Esophagus muscularis mucosa (tissue), 4 donors: ENCODE results near the gene PDE6H. TPM values are rescaled to one million over a fixed set of nuclear protein-coding genes. Genes with fewer than 3 reads are reported as not detected.

ENCODE experiments used
- DNase-seq: peaks from one replicate; pipeline ENCODE4 v3.0.0-alpha.2; 2017; ENCODE audit errors: extremely low spot score
- H3K27ac ChIP-seq, 4 donors: fragments of 200-600 bp; sonication (generic); replicated peaks in 1 of 4; 1 replicate in 3 of 4; 2 replicates in 1 of 4; pipeline ENCODE4 v1.5.1; 2016 to 2019; ENCODE audit warnings: mild to moderate bottlenecking in 1 of 4
- H3K27me3 ChIP-seq, 4 donors: fragments of 200-600 bp; sonication (generic); one replicate each; pipeline versions ENCODE4 v1.5.1 to v1.6.0; 2016 to 2019
- H3K36me3 ChIP-seq, 4 donors: fragments of 200-600 bp; sonication (generic); one replicate each; pipeline ENCODE4 v1.5.1; 2016 to 2019
- H3K4me1 ChIP-seq, 4 donors: fragments of 200-600 bp; sonication (generic); one replicate each; pipeline ENCODE4 v1.5.1; 2016 to 2019
- H3K4me3 ChIP-seq, 4 donors: fragments of 200-600 bp; sonication (generic); 1 replicate in 2 of 4; 2 replicates in 2 of 4; pipeline ENCODE4 v1.5.1; 2016 to 2019; ENCODE audit warnings: mild to moderate bottlenecking in 4 of 4, moderate library complexity in 1 of 4
- H3K9me3 ChIP-seq, 4 donors: fragments of 200-600 bp; sonication (generic); 1 replicate in 3 of 4; 2 replicates in 1 of 4; pipeline ENCODE4 v1.5.1; 2016 to 2019
- EP300 ChIP-seq: sonication (generic); formaldehyde crosslinking; IDR thresholded peaks from one replicate; pipeline ENCODE4 v1.6.1; 2017; ENCODE audit warnings: antibody characterized with exemption
- POLR2A ChIP-seq: fragments of 450-650 bp; IDR thresholded peaks from one replicate; pipeline ENCODE4 v1.6.1; 2017; ENCODE audit warnings: antibody characterized with exemption, moderate library complexity, mild to moderate bottlenecking, low read depth
- POLR2AphosphoS5 ChIP-seq, 2 donors: sonication (generic); formaldehyde crosslinking; IDR thresholded peaks; one replicate each; pipeline ENCODE4 v1.6.1; 2017; ENCODE audit warnings: antibody characterized with exemption in 2 of 2
- WGBS: methylation state at CpG from one replicate; pipeline ENCODE4 v1.1.5; 2018; 5-methylcytosine and 5-hydroxymethylcytosine counted together
- intact Hi-C: fragments of 100-400 bp; cut with DNase I; formaldehyde crosslinking; loops from one replicate; pipeline ENCODE4 v1.15.1; 2023
- total RNA-seq, 4 donors: library from RNA; depleted of rRNA; stranded (reverse); fragments of >200 nt; gene quantifications; one replicate each; pipeline versions ENCODE4 v1.1.0 to v1.2.1, GENCODE V29; 2016
- TF ChIP-seq, protein P1 (sequence below), 3 experiments: fragments of 200-600 bp in 2 of 3; fragments of 450-650 bp in 1 of 3; sonication (generic) in 2 of 3; IDR thresholded peaks; one replicate each; pipeline ENCODE4 v1.5.1; 2017 to 2019; ENCODE audit warnings: antibody characterized with exemption in 3 of 3, mild to moderate bottlenecking in 2 of 3, moderate library complexity in 1 of 3

PDE6H gene
- total RNA-seq, 4 donors from 2014 or later: not detected

DNA sequence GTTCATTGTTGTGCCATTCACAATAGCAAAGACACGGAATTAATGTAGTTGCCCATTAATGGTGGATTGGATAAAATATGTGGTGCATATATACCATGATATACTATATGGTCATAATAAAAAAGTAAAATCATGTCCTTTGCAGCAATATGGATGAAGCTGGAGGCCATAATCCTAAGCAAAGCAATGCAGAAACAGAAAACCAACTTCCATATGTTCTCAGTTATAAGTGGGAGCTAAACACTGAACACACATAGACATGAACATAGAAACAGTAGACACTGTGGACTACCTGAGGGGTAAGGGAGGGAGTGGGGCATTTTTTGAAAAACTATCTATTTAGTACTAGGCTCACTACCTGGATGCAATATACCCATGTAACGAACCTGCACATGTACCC lies 31.5 kb upstream of the PDE6H start:
- 94% methylated on average over 2 of the region's 2 CpGs for WGBS
- peaks cover 2 to 16% (median 14%) of the 10 kb centered on the region in 4 donors for H3K4me1 ChIP-seq
- no peak overlapping the region for H3K4me3 ChIP-seq
- H3K27ac ChIP-seq: no peak overlapping the region
- DNase-seq: no peak
- H3K9me3 ChIP-seq: no peaks in the 10 kb centered on the region
- H3K36me3 ChIP-seq: peaks cover 0 to 41% (median 9%) of the 10 kb centered on the region in 4 donors
- intact Hi-C loops: no loop called here
- H3K27me3 ChIP-seq: no peaks in the 10 kb centered on the region
- TF ChIP-seq POLR2A (no peak), POLR2AphosphoS5 (IDR thresholded peaks at IDR 0.05) (no peak), EP300 (no peak)
- TF ChIP-seq, protein P1, sequence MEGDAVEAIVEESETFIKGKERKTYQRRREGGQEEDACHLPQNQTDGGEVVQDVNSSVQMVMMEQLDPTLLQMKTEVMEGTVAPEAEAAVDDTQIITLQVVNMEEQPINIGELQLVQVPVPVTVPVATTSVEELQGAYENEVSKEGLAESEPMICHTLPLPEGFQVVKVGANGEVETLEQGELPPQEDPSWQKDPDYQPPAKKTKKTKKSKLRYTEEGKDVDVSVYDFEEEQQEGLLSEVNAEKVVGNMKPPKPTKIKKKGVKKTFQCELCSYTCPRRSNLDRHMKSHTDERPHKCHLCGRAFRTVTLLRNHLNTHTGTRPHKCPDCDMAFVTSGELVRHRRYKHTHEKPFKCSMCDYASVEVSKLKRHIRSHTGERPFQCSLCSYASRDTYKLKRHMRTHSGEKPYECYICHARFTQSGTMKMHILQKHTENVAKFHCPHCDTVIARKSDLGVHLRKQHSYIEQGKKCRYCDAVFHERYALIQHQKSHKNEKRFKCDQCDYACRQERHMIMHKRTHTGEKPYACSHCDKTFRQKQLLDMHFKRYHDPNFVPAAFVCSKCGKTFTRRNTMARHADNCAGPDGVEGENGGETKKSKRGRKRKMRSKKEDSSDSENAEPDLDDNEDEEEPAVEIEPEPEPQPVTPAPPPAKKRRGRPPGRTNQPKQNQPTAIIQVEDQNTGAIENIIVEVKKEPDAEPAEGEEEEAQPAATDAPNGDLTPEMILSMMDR (IDR thresholded peaks at IDR 0.05): no peak

DNA sequence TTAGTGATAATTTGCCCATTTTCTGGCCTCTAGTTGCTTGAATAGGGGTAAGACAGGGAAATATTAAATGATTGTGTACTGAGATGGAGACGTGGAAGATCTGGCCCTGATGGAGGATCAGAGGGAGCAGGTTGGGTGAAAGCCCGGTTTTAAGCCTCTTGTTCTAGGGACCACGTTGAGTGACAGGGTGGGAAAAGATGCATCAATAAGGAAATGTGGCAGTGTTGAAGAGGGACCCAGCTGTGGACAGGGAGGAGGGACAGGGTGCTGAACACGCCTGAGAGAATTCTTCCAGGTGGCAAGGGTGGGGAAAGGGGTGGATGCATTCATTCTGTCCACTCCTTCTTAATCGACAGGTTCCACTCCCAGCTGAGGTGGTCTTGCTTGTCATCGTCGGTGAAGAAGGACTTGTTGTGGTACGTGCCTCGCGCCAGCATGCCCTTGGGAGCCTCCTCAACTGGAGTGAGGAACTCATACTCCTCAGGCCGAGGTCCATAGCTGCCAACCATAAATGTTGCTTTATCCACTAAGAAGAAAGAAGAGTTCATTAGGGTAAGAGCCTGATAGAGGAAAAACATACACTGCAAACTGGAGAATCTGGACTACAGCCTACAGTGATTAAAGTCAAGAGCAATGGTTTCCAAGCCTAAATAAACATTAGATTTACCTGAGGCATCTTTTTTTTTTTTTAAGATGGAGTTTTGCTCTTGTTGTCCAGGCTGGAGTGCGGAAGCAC lies 30.5 kb upstream of the PDE6H start:
- no peak for DNase-seq

DNA sequence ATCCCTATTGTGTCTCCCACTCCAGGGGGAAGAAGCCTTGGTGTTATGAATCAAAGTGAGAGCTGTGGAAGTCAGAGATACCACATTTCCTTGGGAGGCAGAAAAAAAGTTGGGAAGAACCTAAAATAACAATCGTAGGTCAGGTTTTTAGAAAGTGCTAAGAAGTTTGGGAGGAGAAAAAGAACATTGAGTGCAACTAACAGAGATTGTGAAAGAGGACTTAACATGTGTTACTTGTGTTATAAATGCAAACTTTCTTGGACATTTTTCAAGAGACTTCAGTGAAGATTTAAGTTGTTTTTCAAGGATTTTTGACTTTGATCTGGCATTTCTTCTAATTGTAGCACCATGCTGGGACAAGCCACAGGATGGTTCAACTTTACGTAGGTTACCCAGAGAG lies 26.7 kb upstream of the PDE6H start:
- no peak for TF ChIP-seq POLR2A
- TF ChIP-seq, protein P1 (IDR thresholded peaks at IDR 0.05): no peak
- TF ChIP-seq POLR2AphosphoS5 (IDR thresholded peaks at IDR 0.05): no peak
- no peak for TF ChIP-seq EP300
- Histone ChIP-seq H3K27me3 (no peaks in the 10 kb centered on the region), H3K27ac (peak overlapping the region; percentile 35 to 58 (median 48)), H3K36me3 (peaks cover 0 to 60% (median 9%) of the 10 kb centered on the region in 4 donors), H3K9me3 (no peaks in the 10 kb centered on the region), H3K4me1 (peaks cover 45 to 60% (median 54%) of the 10 kb centered on the region in 4 donors), H3K4me3 (no peak overlapping the region)
- 88% methylated on average over 2 of the region's 2 CpGs for WGBS
- intact Hi-C loops: no loop called here
- no peak for DNase-seq

More for the DNA sequence above, 30.5 kb upstream of the PDE6H start:
- no peak overlapping the region for H3K27ac ChIP-seq
- H3K9me3 ChIP-seq: no peaks in the 10 kb centered on the region
- peaks cover 0 to 46% (median 9%) of the 10 kb centered on the region in 4 donors for H3K36me3 ChIP-seq
- 91% methylated on average over 12 of the region's 12 CpGs for WGBS
- no peak for TF ChIP-seq EP300
- TF ChIP-seq, protein P1 (IDR thresholded peaks at IDR 0.05): no peak
- H3K4me1 ChIP-seq: peaks cover 11 to 26% (median 22%) of the 10 kb centered on the region in 4 donors
- H3K4me3 ChIP-seq: no peak overlapping the region
- no peaks in the 10 kb centered on the region for H3K27me3 ChIP-seq
- intact Hi-C loops: no loop called here

DNA sequence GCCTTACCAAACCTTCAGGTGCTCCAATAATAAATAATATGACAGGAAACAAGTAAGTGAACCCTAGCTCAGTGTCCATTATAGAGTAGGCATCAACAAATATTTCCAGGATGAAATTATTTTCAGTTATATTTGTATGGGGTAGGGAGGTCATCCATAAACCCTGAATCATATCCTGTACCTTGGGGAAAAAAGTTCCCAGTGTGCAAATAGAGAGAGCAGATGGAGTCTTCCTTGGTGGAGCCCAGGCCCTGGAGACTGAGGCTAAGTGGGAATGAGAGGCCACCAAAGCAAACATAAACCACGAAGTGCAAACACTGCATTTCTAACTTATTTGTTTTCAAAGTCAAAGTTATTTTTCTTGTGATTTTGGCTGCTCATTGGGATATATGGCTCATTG lies 26.0 kb upstream of the PDE6H start:
- Histone ChIP-seq H3K4me3 (no peak overlapping the region), H3K9me3 (no peaks in the 10 kb centered on the region), H3K36me3 (peaks cover 0 to 56% (median 8%) of the 10 kb centered on the region in 4 donors), H3K27ac (peak overlapping the region in 1 of 4 donors; percentile 58), H3K27me3 (no peaks in the 10 kb centered on the region), H3K4me1 (peaks cover 52 to 67% (median 61%) of the 10 kb centered on the region in 4 donors)
- intact Hi-C loops: no loop called here
- no peak for DNase-seq
- no peak for TF ChIP-seq EP300
- TF ChIP-seq, protein P1 (IDR thresholded peaks at IDR 0.05): no peak
- no peak for TF ChIP-seq POLR2A
- TF ChIP-seq POLR2AphosphoS5 (IDR thresholded peaks at IDR 0.05): no peak
- WGBS: 93% methylated on average over 1 of the region's 1 CpG
